ENCODE results near the gene PCSK2. TPM values are rescaled to one million over a fixed set of nuclear protein-coding genes. Genes with fewer than 3 reads are reported as not detected.
A peak's percentile ranks its signal among the peaks of the same experiment; 100 is the strongest.

The PCSK2 gene
- total and polyA plus RNA-seq, 2 donors, result 0.05 to 0.18 TPM

- WGBS, result 30% methylated on average over 1 of the region's 1 CpG
- no peak for DNase-seq (ENCODE audit: low read depth in 6 of 9, low spot score in 9 of 9)
- Histone ChIP-seq H3K27me3 (ENCODE audit: control insufficient read depth in 2 of 2, insufficient read depth in 1 of 2, low read length in 1 of 2) (peaks cover 46 to 54% of the 10 kb centered on the region in 2 donors), H3K4me1 (ENCODE audit: control insufficient read depth in 2 of 2, insufficient read depth in 2 of 2, low read length in 2 of 2) (no peaks in the 10 kb centered on the region), H3K4me3 (ENCODE audit: low read length in 2 of 2) (no peak overlapping the region), H3K9me3 (ENCODE audit: control insufficient read depth in 2 of 2, insufficient read depth in 1 of 2, low read length in 1 of 2) (no peaks in the 10 kb centered on the region), H3K36me3 (ENCODE audit: control insufficient read depth in 2 of 2, insufficient read depth in 2 of 2, low read length in 1 of 2) (no peaks in the 10 kb centered on the region), H3K27ac (ENCODE audit: low read depth in 1 of 2, low read length in 1 of 2) (no peak overlapping the region)
These were observed 2.4 kb downstream of the PCSK2 start for GRCh38 chr20:17229256-17229655.

GRCh38 chr20:17233626-17234025 lies 6.8 kb downstream of the PCSK2 start:
- DNase-seq (ENCODE audit: low read depth in 6 of 9, low spot score in 9 of 9), result no peak
- no peaks in the 10 kb centered on the region for H3K36me3 ChIP-seq (ENCODE audit: control insufficient read depth in 2 of 2, insufficient read depth in 2 of 2, low read length in 1 of 2)

GRCh38 chr20:17236766-17237165 lies 9.9 kb downstream of the PCSK2 start:
- no peaks in the 10 kb centered on the region for H3K4me1 ChIP-seq (ENCODE audit: control insufficient read depth in 2 of 2, insufficient read depth in 2 of 2, low read length in 2 of 2)
- H3K36me3 ChIP-seq (ENCODE audit: control insufficient read depth in 2 of 2, insufficient read depth in 2 of 2, low read length in 1 of 2), result no peaks in the 10 kb centered on the region
- H3K27me3 ChIP-seq (ENCODE audit: control insufficient read depth in 2 of 2, insufficient read depth in 1 of 2, low read length in 1 of 2), result peaks cover 0 to under 1% of the 10 kb centered on the region in 2 donors
- H3K27ac ChIP-seq (ENCODE audit: low read depth in 1 of 2, low read length in 1 of 2), result no peak overlapping the region
- no peak for DNase-seq (ENCODE audit: low read depth in 6 of 9, low spot score in 9 of 9)
- no peak overlapping the region for H3K4me3 ChIP-seq (ENCODE audit: low read length in 2 of 2)
- H3K9me3 ChIP-seq (ENCODE audit: control insufficient read depth in 2 of 2, insufficient read depth in 1 of 2, low read length in 1 of 2), result no peaks in the 10 kb centered on the region

More at GRCh38 chr20:17233626-17234025, 6.8 kb downstream of the PCSK2 start:
- H3K4me3 ChIP-seq (ENCODE audit: low read length in 2 of 2), result no peak overlapping the region
- no peak overlapping the region for H3K27ac ChIP-seq (ENCODE audit: low read depth in 1 of 2, low read length in 1 of 2)
- no peaks in the 10 kb centered on the region for H3K9me3 ChIP-seq (ENCODE audit: control insufficient read depth in 2 of 2, insufficient read depth in 1 of 2, low read length in 1 of 2)
- no peaks in the 10 kb centered on the region for H3K4me1 ChIP-seq (ENCODE audit: control insufficient read depth in 2 of 2, insufficient read depth in 2 of 2, low read length in 2 of 2)
- 90% methylated on average over 4 of the region's 4 CpGs for WGBS
- H3K27me3 ChIP-seq (ENCODE audit: control insufficient read depth in 2 of 2, insufficient read depth in 1 of 2, low read length in 1 of 2), result peaks cover 10 to 17% of the 10 kb centered on the region in 2 donors

DNA sequence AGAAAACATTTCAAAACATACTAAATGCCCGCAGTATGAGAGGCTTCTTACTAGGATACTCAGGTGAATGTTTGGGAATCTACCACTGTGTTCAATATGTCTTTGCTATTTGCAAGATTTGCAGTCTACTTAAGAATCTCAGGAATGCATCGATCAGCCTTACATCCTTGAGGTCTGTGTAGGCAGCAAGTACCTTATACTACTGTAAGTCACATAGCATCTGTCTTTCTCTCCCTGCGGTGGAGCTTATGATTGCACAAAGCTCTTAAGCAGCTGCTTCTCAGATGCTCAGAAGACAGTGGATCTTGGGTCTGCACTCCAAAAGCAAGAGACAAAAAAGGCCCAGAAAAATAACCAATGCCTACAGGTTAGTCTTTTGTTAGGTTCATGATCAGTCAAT lies 21.4 kb downstream of the PCSK2 start:
- 96% methylated on average over 3 of the region's 3 CpGs for WGBS
- H3K27ac ChIP-seq (ENCODE audit: low read depth in 1 of 2, low read length in 1 of 2), result no peak overlapping the region
- no peaks in the 10 kb centered on the region for H3K4me1 ChIP-seq (ENCODE audit: control insufficient read depth in 2 of 2, insufficient read depth in 2 of 2, low read length in 2 of 2)
- no peaks in the 10 kb centered on the region for H3K27me3 ChIP-seq (ENCODE audit: control insufficient read depth in 2 of 2, insufficient read depth in 1 of 2, low read length in 1 of 2)
- no peak for DNase-seq (ENCODE audit: low read depth in 6 of 9, low spot score in 9 of 9)
- no peak overlapping the region for H3K4me3 ChIP-seq (ENCODE audit: low read length in 2 of 2)
- no peaks in the 10 kb centered on the region for H3K9me3 ChIP-seq (ENCODE audit: control insufficient read depth in 2 of 2, insufficient read depth in 1 of 2, low read length in 1 of 2)
- no peaks in the 10 kb centered on the region for H3K36me3 ChIP-seq (ENCODE audit: control insufficient read depth in 2 of 2, insufficient read depth in 2 of 2, low read length in 1 of 2)

DNA sequence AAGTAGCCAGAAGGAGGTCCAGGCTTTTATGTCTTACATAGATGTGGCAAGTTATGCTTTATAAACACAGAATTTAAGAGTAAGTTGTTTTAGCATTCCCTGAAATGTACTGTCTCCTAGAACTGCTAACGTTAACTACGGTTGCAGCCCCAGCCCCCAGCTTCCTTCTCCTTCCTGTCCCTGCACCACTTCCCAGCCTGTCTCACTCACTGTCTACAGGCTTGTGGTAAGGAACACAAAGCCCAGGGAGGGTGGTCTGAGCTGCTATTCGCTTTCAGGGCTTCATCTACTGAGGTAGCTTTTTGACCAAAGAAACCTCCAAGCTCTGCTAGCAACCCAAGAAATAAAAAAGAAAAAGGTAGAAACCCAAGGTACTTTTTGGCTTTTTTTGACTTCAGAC lies 35.9 kb downstream of the PCSK2 start:
- Histone ChIP-seq H3K36me3 (ENCODE audit: control insufficient read depth in 2 of 2, insufficient read depth in 2 of 2, low read length in 1 of 2) (no peaks in the 10 kb centered on the region), H3K27ac (ENCODE audit: low read depth in 1 of 2, low read length in 1 of 2) (no peak overlapping the region), H3K9me3 (ENCODE audit: control insufficient read depth in 2 of 2, insufficient read depth in 1 of 2, low read length in 1 of 2) (no peaks in the 10 kb centered on the region), H3K4me3 (ENCODE audit: low read length in 2 of 2) (no peak overlapping the region), H3K27me3 (ENCODE audit: control insufficient read depth in 2 of 2, insufficient read depth in 1 of 2, low read length in 1 of 2) (no peaks in the 10 kb centered on the region), H3K4me1 (ENCODE audit: control insufficient read depth in 2 of 2, insufficient read depth in 2 of 2, low read length in 2 of 2) (no peaks in the 10 kb centered on the region)
- 8% methylated on average over 3 of the region's 3 CpGs for WGBS
- DNase-seq (ENCODE audit: low read depth in 6 of 9, low spot score in 9 of 9), result no peak

- no peaks in the 10 kb centered on the region for H3K36me3 ChIP-seq (ENCODE audit: control insufficient read depth in 2 of 2, insufficient read depth in 2 of 2, low read length in 1 of 2)
- no peak overlapping the region for H3K4me3 ChIP-seq (ENCODE audit: low read length in 2 of 2)
- H3K27me3 ChIP-seq (ENCODE audit: control insufficient read depth in 2 of 2, insufficient read depth in 1 of 2, low read length in 1 of 2), result no peaks in the 10 kb centered on the region
- WGBS, result 90% methylated on average over 3 of the region's 3 CpGs
- H3K4me1 ChIP-seq (ENCODE audit: control insufficient read depth in 2 of 2, insufficient read depth in 2 of 2, low read length in 2 of 2), result no peaks in the 10 kb centered on the region
- no peaks in the 10 kb centered on the region for H3K9me3 ChIP-seq (ENCODE audit: control insufficient read depth in 2 of 2, insufficient read depth in 1 of 2, low read length in 1 of 2)
- H3K27ac ChIP-seq (ENCODE audit: low read depth in 1 of 2, low read length in 1 of 2), result no peak overlapping the region
- no peak for DNase-seq (ENCODE audit: low read depth in 6 of 9, low spot score in 9 of 9)
These were observed 46.9 kb downstream of the PCSK2 start for GRCh38 chr20:17273717-17274116.

GRCh38 chr20:17276101-17276500 lies 49.3 kb downstream of the PCSK2 start:
- DNase-seq (ENCODE audit: low read depth in 6 of 9, low spot score in 9 of 9), result no peak
- Histone ChIP-seq H3K9me3 (ENCODE audit: control insufficient read depth in 2 of 2, insufficient read depth in 1 of 2, low read length in 1 of 2) (no peaks in the 10 kb centered on the region), H3K4me1 (ENCODE audit: control insufficient read depth in 2 of 2, insufficient read depth in 2 of 2, low read length in 2 of 2) (no peaks in the 10 kb centered on the region), H3K27ac (ENCODE audit: low read depth in 1 of 2, low read length in 1 of 2) (no peak overlapping the region), H3K36me3 (ENCODE audit: control insufficient read depth in 2 of 2, insufficient read depth in 2 of 2, low read length in 1 of 2) (no peaks in the 10 kb centered on the region), H3K27me3 (ENCODE audit: control insufficient read depth in 2 of 2, insufficient read depth in 1 of 2, low read length in 1 of 2) (no peaks in the 10 kb centered on the region), H3K4me3 (ENCODE audit: low read length in 2 of 2) (no peak overlapping the region)

GRCh38 chr20:17281478-17281877 lies 54.6 kb downstream of the PCSK2 start:
- H3K36me3 ChIP-seq (ENCODE audit: control insufficient read depth in 2 of 2, insufficient read depth in 2 of 2, low read length in 1 of 2), result no peaks in the 10 kb centered on the region
- no peaks in the 10 kb centered on the region for H3K4me1 ChIP-seq (ENCODE audit: control insufficient read depth in 2 of 2, insufficient read depth in 2 of 2, low read length in 2 of 2)
- no peak overlapping the region for H3K4me3 ChIP-seq (ENCODE audit: low read length in 2 of 2)
- peak in 4 of 9 donors; percentile 1 to 32 (median 10) for DNase-seq (ENCODE audit: low read depth in 6 of 9, low spot score in 9 of 9)
- no peaks in the 10 kb centered on the region for H3K27me3 ChIP-seq (ENCODE audit: control insufficient read depth in 2 of 2, insufficient read depth in 1 of 2, low read length in 1 of 2)
- H3K9me3 ChIP-seq (ENCODE audit: control insufficient read depth in 2 of 2, insufficient read depth in 1 of 2, low read length in 1 of 2), result no peaks in the 10 kb centered on the region
- no peak overlapping the region for H3K27ac ChIP-seq (ENCODE audit: low read depth in 1 of 2, low read length in 1 of 2)

DNA sequence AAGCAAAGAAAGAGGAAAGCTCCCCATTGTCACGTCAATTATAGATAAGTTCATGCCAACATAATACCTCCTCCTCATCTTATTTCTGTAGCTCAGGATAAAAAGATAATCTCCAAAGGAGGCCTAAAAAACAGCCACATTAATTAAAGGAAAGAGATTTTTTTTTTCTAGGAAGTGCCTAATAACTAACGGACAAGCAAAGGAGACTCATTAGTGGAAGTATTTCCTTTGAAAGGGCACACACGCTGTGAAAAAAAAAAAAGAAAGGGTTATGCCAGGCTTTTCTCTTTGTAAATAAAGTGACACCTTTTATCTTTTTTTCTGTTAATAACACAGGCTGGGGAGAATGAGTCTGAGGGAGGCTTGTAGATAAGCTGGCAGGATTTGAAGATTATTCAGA lies 55.7 kb downstream of the PCSK2 start:
- 93% methylated on average over 3 of the region's 3 CpGs for WGBS
- no peak overlapping the region for H3K4me3 ChIP-seq (ENCODE audit: low read length in 2 of 2)

GRCh38 chr20:17287503-17287902 lies 60.7 kb downstream of the PCSK2 start:
- 92% methylated on average over 2 of the region's 2 CpGs for WGBS
- no peak for DNase-seq (ENCODE audit: low read depth in 6 of 9, low spot score in 9 of 9)
- no peaks in the 10 kb centered on the region for H3K9me3 ChIP-seq (ENCODE audit: control insufficient read depth in 2 of 2, insufficient read depth in 1 of 2, low read length in 1 of 2)
- no peaks in the 10 kb centered on the region for H3K36me3 ChIP-seq (ENCODE audit: control insufficient read depth in 2 of 2, insufficient read depth in 2 of 2, low read length in 1 of 2)
- no peaks in the 10 kb centered on the region for H3K4me1 ChIP-seq (ENCODE audit: control insufficient read depth in 2 of 2, insufficient read depth in 2 of 2, low read length in 2 of 2)
- no peak overlapping the region for H3K27ac ChIP-seq (ENCODE audit: low read depth in 1 of 2, low read length in 1 of 2)
- no peaks in the 10 kb centered on the region for H3K27me3 ChIP-seq (ENCODE audit: control insufficient read depth in 2 of 2, insufficient read depth in 1 of 2, low read length in 1 of 2)
- no peak overlapping the region for H3K4me3 ChIP-seq (ENCODE audit: low read length in 2 of 2)

More for the DNA sequence above, 55.7 kb downstream of the PCSK2 start:
- Histone ChIP-seq H3K27ac (ENCODE audit: low read depth in 1 of 2, low read length in 1 of 2) (no peak overlapping the region), H3K4me1 (ENCODE audit: control insufficient read depth in 2 of 2, insufficient read depth in 2 of 2, low read length in 2 of 2) (no peaks in the 10 kb centered on the region), H3K36me3 (ENCODE audit: control insufficient read depth in 2 of 2, insufficient read depth in 2 of 2, low read length in 1 of 2) (no peaks in the 10 kb centered on the region), H3K27me3 (ENCODE audit: control insufficient read depth in 2 of 2, insufficient read depth in 1 of 2, low read length in 1 of 2) (no peaks in the 10 kb centered on the region), H3K9me3 (ENCODE audit: control insufficient read depth in 2 of 2, insufficient read depth in 1 of 2, low read length in 1 of 2) (no peaks in the 10 kb centered on the region)
- DNase-seq (ENCODE audit: low read depth in 6 of 9, low spot score in 9 of 9), result no peak
